ENCODE results near the gene SLC35C1.
A peak's percentile ranks its signal among the peaks of the same experiment; 100 is the strongest.

Gene SLC35C1

GRCh38 chr11:45853332-45854219, 48.6 kb downstream of the SLC35C1 start:
- no peaks in the 10 kb centered on the region for H3K9me3 ChIP-seq (ENCODE audit: insufficient read depth, low read length)
- H3K4me1 ChIP-seq (ENCODE audit: insufficient read depth, insufficient read length) = peaks cover 30% of the 10 kb centered on the region
- peaks cover 22% of the 10 kb centered on the region for H3K36me3 ChIP-seq (ENCODE audit: insufficient read depth, insufficient read length, low read length)
- H3K4me3 ChIP-seq (ENCODE audit: insufficient read length, low read depth) = no peak overlapping the region
- no peak for DNase-seq (ENCODE audit: low read depth, low spot score)
- no peaks in the 10 kb centered on the region for H3K27me3 ChIP-seq (ENCODE audit: insufficient read depth, insufficient read length)
- H3K9ac ChIP-seq (ENCODE audit: insufficient read length, low read depth) = no peak overlapping the region
- no peak for TF ChIP-seq SUZ12 (IDR thresholded peaks at IDR 0.05; ENCODE audit: extremely low read depth, insufficient read depth, insufficient read length)
- no peak for TF ChIP-seq YY1 (IDR thresholded peaks at IDR 0.05; ENCODE audit: insufficient read depth, insufficient read length)
- TF ChIP-seq ZNF274 (IDR thresholded peaks at IDR 0.05; ENCODE audit: low read depth, low read length) = no peak

DNA sequence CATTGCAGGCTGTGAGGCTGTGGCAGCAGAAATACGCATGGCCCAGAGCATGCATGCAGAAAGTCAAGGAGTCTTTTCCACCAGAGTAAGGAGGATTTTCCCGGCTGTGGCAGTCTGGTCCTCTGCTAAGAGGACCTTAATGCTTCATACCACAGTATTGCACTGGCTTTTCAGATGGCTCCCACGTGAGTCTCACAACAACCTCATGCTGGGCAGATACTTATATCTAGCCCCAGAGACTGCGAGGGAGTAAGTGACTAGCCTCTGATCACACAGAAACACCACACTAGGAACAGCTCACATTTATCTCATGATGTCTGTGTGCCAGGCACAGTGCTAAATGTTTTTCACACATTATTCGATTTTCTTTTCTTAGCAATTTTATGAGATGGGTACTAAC, 50.4 kb downstream of the SLC35C1 start:
- no peak overlapping the region for H3K4me3 ChIP-seq (ENCODE audit: insufficient read length, low read depth)
- TF ChIP-seq YY1 (IDR thresholded peaks at IDR 0.05; ENCODE audit: insufficient read depth, insufficient read length) (no peak), ZNF274 (IDR thresholded peaks at IDR 0.05; ENCODE audit: low read depth, low read length) (no peak), SUZ12 (IDR thresholded peaks at IDR 0.05; ENCODE audit: extremely low read depth, insufficient read depth, insufficient read length) (no peak)
- H3K4me1 ChIP-seq (ENCODE audit: insufficient read depth, insufficient read length) = peaks cover 42% of the 10 kb centered on the region

DNA sequence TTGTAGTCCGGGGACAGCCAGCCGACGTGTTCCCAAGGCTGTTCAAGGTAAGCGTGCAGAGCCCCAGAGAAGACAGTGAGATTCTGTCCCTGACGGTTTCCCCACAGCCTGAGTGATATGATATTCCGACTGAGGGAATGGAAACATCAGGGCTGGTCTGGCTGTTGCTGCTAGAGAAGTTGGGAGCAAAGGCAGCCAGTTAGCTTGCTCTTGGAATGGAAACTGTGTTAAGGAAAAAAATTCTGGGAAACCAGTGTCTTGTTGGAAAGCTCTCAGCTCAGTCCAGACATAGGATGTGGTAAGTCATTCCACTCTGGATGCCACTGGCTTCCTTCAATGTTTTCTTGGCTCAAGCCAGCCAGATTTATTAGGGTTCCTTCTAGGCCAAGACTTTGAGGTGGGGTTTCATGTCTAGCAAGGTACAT, 51.1 kb downstream of the SLC35C1 start:
- Histone ChIP-seq H3K27me3 (ENCODE audit: insufficient read depth, insufficient read length) (no peaks in the 10 kb centered on the region), H3K9ac (ENCODE audit: insufficient read length, low read depth) (no peak overlapping the region), H3K9me3 (ENCODE audit: insufficient read depth, low read length) (no peaks in the 10 kb centered on the region), H3K4me3 (ENCODE audit: insufficient read length, low read depth) (no peak overlapping the region), H3K4me1 (ENCODE audit: insufficient read depth, insufficient read length) (peaks cover 42% of the 10 kb centered on the region), H3K36me3 (ENCODE audit: insufficient read depth, insufficient read length, low read length) (peaks cover 39% of the 10 kb centered on the region)
- no peak for DNase-seq (ENCODE audit: low read depth, low spot score)
- TF ChIP-seq ZNF274 (IDR thresholded peaks at IDR 0.05; ENCODE audit: low read depth, low read length) (no peak), YY1 (IDR thresholded peaks at IDR 0.05; ENCODE audit: insufficient read depth, insufficient read length) (no peak), SUZ12 (IDR thresholded peaks at IDR 0.05; ENCODE audit: extremely low read depth, insufficient read depth, insufficient read length) (no peak)

More for the DNA sequence above, 50.4 kb downstream of the SLC35C1 start:
- no peak for DNase-seq (ENCODE audit: low read depth, low spot score)
- peaks cover 31% of the 10 kb centered on the region for H3K36me3 ChIP-seq (ENCODE audit: insufficient read depth, insufficient read length, low read length)
- no peak overlapping the region for H3K9ac ChIP-seq (ENCODE audit: insufficient read length, low read depth)
- H3K9me3 ChIP-seq (ENCODE audit: insufficient read depth, low read length) = no peaks in the 10 kb centered on the region
- H3K27me3 ChIP-seq (ENCODE audit: insufficient read depth, insufficient read length) = no peaks in the 10 kb centered on the region

DNA sequence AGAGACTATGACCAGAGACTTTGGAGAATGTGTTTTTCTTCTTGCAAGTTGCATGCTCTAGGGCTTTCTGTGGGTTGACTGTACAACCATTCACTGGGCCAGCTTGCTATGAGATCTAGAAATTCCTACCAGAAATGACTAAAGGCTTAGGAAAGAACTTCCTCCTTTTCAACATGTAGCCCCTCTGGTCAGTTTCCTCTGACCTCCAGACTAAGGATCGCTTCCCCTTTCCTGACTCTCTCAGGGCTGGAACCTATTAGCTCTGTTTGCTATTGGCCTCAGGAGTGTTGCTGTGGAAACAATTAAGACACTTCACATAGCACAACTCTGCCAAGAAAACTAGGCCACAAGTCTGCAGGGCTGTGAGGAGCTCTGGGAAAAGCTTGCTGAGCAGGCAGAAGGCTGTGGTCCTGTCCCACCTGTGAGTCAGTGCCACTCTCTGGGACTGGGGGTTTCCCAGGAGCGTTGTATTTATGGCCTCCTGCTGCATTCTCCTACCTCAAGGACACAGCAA, 53.1 kb downstream of the SLC35C1 start:
- peaks cover 56% of the 10 kb centered on the region for H3K36me3 ChIP-seq (ENCODE audit: insufficient read depth, insufficient read length, low read length)
- no peak overlapping the region for H3K4me3 ChIP-seq (ENCODE audit: insufficient read length, low read depth)
- TF ChIP-seq YY1 (IDR thresholded peaks at IDR 0.05; ENCODE audit: insufficient read depth, insufficient read length) = no peak
- TF ChIP-seq SUZ12 (IDR thresholded peaks at IDR 0.05; ENCODE audit: extremely low read depth, insufficient read depth, insufficient read length) = no peak
- TF ChIP-seq ZNF274 (IDR thresholded peaks at IDR 0.05; ENCODE audit: low read depth, low read length) = no peak
- no peak for DNase-seq (ENCODE audit: low read depth, low spot score)
- no peak overlapping the region for H3K9ac ChIP-seq (ENCODE audit: insufficient read length, low read depth)
- H3K27me3 ChIP-seq (ENCODE audit: insufficient read depth, insufficient read length) = no peaks in the 10 kb centered on the region
- peaks cover 34% of the 10 kb centered on the region for H3K4me1 ChIP-seq (ENCODE audit: insufficient read depth, insufficient read length)
- no peaks in the 10 kb centered on the region for H3K9me3 ChIP-seq (ENCODE audit: insufficient read depth, low read length)

DNA sequence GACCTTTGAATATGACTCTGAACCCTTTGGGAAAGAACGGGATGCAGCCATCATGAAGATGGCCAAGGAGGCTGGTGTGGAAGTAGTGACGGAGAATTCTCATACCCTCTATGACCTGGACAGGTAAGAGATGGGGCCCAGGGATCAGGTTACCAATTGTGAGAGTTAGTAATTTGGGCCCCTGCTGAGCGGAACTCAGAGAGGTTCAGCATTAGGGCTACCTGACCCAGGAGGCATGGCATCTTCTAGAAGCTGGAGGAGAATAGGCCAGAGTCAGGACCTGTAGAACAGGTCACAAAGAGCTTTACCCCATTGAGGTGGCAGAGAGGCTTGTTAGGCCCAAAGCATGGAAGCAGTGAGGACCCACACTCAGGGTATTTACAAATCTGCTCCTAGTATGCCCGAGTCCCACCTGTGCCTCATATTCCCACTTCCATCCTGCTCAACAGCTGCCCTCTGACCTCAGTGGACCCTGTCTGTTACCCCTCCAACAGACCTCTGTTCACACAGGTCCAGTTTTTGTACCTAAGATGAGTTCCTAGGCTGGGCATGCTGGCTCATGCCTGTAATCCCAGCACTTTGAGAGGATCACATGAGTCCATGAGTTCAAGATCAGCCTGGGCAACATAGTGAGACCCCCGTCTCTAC, 53.9 kb downstream of the SLC35C1 start:
- no peak for DNase-seq (ENCODE audit: low read depth, low spot score)
- Histone ChIP-seq H3K9me3 (ENCODE audit: insufficient read depth, low read length) (no peaks in the 10 kb centered on the region), H3K9ac (ENCODE audit: insufficient read length, low read depth) (no peak overlapping the region), H3K36me3 (ENCODE audit: insufficient read depth, insufficient read length, low read length) (peaks cover 61% of the 10 kb centered on the region), H3K4me3 (ENCODE audit: insufficient read length, low read depth) (no peak overlapping the region), H3K4me1 (ENCODE audit: insufficient read depth, insufficient read length) (peaks cover 29% of the 10 kb centered on the region), H3K27me3 (ENCODE audit: insufficient read depth, insufficient read length) (no peaks in the 10 kb centered on the region)
- TF ChIP-seq ZNF274 (IDR thresholded peaks at IDR 0.05; ENCODE audit: low read depth, low read length) (no peak), SUZ12 (IDR thresholded peaks at IDR 0.05; ENCODE audit: extremely low read depth, insufficient read depth, insufficient read length) (no peak), YY1 (IDR thresholded peaks at IDR 0.05; ENCODE audit: insufficient read depth, insufficient read length) (no peak)

GRCh38 chr11:45859661-45860140, 54.8 kb downstream of the SLC35C1 start:
- Histone ChIP-seq H3K4me1 (ENCODE audit: insufficient read depth, insufficient read length) (peaks cover 27% of the 10 kb centered on the region), H3K36me3 (ENCODE audit: insufficient read depth, insufficient read length, low read length) (peaks cover 66% of the 10 kb centered on the region), H3K27me3 (ENCODE audit: insufficient read depth, insufficient read length) (no peaks in the 10 kb centered on the region), H3K4me3 (ENCODE audit: insufficient read length, low read depth) (no peak overlapping the region), H3K9me3 (ENCODE audit: insufficient read depth, low read length) (no peaks in the 10 kb centered on the region), H3K9ac (ENCODE audit: insufficient read length, low read depth) (peak overlapping the region; percentile 17)
- TF ChIP-seq ZNF274 (IDR thresholded peaks at IDR 0.05; ENCODE audit: low read depth, low read length) (no peak), YY1 (IDR thresholded peaks at IDR 0.05; ENCODE audit: insufficient read depth, insufficient read length) (no peak), SUZ12 (IDR thresholded peaks at IDR 0.05; ENCODE audit: extremely low read depth, insufficient read depth, insufficient read length) (no peak)
- DNase-seq (ENCODE audit: low read depth, low spot score) = no peak

DNA sequence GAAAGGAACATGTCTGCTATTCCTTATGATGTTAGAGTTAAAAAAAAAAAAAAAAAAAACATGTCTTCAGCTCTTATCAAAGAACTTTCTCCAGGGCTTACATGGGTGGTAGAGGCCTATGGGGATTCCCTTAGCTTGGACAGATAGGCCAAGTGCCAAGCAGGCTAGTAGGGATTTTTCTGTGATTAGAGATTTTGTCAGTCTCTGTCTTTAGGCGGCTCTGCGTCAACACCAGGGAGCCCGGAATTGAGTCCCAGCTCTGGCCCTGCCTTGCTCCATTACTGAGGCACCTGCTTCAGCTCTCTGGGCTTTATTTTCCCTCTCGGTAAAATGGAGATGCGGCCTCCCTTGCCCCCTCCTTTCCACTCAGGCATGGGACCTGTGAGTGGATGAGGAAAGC, 55.4 kb downstream of the SLC35C1 start:
- TF ChIP-seq ZNF274 (IDR thresholded peaks at IDR 0.05; ENCODE audit: low read depth, low read length) (no peak), SUZ12 (IDR thresholded peaks at IDR 0.05; ENCODE audit: extremely low read depth, insufficient read depth, insufficient read length) (no peak), YY1 (IDR thresholded peaks at IDR 0.05; ENCODE audit: insufficient read depth, insufficient read length) (no peak)
- Histone ChIP-seq H3K9me3 (ENCODE audit: insufficient read depth, low read length) (no peaks in the 10 kb centered on the region), H3K4me1 (ENCODE audit: insufficient read depth, insufficient read length) (peaks cover 22% of the 10 kb centered on the region), H3K27me3 (ENCODE audit: insufficient read depth, insufficient read length) (no peaks in the 10 kb centered on the region), H3K9ac (ENCODE audit: insufficient read length, low read depth) (no peak overlapping the region), H3K4me3 (ENCODE audit: insufficient read length, low read depth) (no peak overlapping the region), H3K36me3 (ENCODE audit: insufficient read depth, insufficient read length, low read length) (peaks cover 70% of the 10 kb centered on the region)
- DNase-seq (ENCODE audit: low read depth, low spot score) = no peak

Measured in NT2/D1 (cell line).